GM19372 (cell line): ENCODE measurements around the gene ANGEL2.
A peak's percentile ranks its signal among the peaks of the same experiment; 100 is the strongest.
"Not testable (repeated sequence)": the region's sequence is repeated elsewhere in the genome, so short reads cannot be mapped to it uniquely, and the experiment has no call there.

Source experiments
- ATAC-seq: cut with Tn5 transposase; IDR thresholded peaks from one replicate; pipeline ENCODE4 v1.9.1; 2021; ENCODE audit warnings: mild to moderate bottlenecking, low read depth, moderate library complexity; ENCODE audit not compliant: unreplicated experiment

ANGEL2 gene

DNA sequence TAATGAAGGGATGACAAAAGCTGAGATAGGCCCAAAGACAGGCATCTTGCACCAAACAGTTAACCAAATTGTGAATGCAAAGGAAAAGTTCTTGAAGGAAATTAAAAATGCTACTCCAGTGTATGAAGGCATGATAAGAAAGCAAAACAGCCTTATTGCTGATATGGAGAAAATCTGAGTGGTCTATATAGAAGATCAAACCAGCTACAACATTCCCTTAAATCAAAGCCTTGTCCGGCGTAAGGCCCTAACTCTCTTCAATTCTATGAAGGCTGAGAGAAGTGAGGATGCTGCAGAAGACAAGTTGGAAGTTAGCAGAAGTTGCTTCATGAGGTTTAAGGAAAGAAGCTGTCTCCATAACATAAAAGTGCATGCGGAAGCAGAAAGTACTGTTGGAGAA, 4.3 kb upstream of the ANGEL2 start:
- no peak for ATAC-seq

DNA sequence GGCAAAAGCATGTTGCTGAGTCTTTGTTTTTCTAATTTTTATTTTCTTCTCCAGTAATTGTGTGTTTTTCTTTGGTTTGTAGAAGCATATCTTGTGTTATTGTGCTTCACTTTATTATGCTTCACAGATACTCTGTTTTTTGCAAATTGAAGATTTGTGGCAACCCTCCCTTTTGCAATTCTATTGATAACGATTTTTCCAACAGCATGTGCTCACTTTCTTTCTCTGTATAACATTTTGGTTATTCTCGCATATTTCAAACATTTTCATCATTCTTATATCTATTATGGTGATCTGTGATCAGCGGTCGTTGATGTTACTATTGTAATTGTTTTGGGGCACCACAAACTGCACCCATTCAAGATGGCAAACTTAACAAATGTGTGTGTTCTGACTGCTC, 3.8 kb upstream of the ANGEL2 start:
- ATAC-seq: no peak

DNA sequence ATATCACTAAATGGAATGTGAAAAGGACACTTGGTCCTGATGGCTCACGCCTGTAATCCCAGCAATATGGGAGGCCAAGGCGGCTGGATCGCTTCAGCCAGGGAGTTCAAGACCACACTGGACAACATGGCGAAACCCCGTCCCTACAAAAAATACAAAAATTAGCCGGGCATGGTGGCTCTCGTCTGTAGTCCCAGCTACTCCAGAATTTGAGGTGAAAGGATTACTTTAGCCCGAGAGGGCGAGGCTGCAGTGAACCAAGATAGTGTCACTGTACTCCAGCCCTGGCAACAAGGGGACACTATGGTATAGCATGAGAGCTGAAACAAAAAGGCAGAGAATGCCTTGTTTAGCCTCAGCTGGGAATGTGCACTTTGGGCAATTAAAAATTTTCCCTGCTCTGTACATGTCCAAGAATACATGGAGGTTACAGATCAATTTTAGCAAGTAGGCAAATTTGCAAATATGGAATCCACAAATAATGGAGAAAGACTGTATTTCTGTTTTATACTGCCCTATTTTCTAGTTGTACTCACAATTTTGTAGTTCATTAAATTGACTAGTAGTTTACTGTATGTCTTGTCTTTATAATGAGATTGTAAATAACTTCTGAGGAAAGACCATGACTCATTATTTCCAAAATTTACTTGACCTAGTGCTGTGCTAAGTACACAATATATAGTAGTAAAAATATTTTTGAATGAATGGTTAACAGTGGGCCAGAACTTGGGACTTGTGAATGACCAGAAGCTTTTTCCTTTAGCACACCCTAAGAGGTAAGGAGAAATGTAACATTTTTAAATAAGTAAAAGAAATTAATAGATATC, 2.0 kb upstream of the ANGEL2 start:
- no peak for ATAC-seq

DNA sequence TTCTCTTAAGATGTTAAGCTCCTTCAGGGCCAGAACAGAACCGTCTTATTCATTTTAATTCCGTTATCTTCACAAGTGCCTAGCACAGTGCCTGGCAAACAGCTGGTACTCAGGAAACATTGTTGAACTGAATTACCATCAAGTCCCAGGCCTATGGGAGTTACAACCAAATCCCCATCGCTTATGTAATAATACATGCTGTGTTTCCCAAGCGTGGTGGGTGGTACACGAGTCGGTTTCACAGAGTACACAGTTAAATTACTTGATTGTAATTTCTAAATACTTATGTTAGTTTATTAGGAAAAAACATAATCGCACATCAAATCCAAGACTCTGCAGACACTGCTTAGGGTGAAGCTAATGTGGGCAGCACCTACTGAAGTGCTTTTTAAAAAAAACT, 1.0 kb downstream of the ANGEL2 start:
- no peak for ATAC-seq

DNA sequence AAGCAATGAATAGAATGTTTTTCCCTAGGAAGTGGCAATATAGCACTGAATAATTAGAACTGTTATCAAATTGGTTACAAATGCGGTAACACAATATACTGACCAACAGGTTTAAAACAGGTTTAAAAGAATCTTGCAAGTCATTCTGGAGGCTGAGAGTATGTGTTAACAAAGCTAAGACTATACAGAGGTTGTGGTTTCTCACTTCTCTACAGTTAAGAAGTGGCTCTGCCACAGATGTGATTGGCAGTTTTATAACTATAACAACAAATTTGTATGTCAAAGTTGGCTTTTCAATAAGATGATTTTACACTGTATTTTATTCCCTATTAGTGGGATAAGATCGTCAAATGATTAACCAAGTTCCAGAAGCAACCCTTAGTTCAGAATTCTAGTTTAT, 7.1 kb downstream of the ANGEL2 start:
- peak; percentile 84 for ATAC-seq

DNA sequence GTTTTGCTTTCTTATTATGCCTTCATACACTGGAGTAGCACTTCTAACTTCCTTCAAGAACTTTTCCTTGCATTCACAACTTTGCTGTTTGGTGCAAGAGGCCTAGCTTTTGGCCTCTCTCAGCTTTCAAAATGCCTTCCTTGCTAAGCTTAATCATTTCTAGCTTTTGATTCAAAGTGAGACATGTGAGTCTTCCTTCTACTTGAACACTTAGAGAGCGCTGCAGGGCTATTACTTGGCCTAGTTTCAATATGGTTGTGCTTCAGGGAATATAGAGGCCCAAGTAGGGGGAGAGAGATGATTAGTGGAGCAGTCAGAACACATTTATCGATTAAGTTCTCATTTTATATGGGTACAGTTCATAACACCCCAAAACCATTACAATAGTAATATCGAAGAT, 12.4 kb downstream of the ANGEL2 start:
- ATAC-seq: no peak

DNA sequence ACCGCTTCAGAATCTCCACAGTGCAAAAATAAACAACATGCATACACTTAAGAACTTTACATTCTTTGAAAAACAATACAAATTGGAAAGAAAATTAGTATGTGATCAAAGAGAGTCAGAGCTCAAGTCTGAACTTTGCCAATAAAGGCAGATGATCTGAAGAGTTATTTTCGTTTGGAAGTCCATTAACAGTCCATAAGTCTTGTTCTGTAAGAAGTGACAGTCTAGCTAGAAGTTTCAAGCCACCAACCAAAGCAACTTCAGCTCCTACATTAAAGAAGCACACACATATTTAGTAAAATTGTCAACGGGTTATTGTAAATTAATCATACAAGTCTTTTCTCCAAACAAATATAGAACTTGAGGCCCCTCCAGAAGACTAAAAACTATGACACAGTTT, 20.7 kb downstream of the ANGEL2 start:
- no peak for ATAC-seq

DNA sequence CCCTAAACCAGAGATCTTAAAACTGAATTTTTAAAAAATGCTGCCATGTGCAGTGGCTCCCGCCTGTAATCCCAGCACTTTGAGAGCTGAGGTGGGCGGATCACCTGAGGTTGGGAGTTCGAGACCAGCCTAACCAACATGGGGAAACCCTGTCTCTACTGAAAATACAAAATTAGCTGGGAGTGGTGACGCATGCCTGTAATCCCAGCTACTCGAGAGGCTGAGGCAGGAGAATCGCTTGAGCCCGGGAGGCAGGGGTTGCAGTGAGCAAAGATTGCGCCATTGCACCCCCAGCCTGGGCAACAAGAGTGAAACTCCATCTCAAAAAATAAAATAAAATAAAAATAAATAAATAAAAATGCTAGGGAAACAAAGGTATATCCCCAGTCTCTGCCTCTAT, 21.7 kb downstream of the ANGEL2 start:
- ATAC-seq: not testable (repeated sequence)

DNA sequence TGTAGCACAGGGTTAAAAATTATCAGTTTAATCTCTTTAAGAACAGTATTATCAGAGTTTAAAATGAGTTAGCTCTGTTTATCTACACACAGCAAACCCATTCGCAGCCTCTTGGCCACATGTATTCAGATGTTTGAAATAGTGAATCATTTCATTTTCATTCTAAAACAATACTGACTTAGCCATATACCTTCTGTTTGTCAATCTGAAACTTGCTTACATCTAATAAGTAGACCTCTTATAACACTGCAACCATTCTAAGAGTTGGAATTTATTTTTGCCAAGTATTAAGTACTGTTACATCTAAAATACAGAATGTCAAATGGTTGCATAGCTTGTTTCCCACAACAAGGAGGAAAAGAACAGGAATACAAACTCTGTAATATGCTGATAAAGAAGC, 25.4 kb downstream of the ANGEL2 start:
- no peak for ATAC-seq

DNA sequence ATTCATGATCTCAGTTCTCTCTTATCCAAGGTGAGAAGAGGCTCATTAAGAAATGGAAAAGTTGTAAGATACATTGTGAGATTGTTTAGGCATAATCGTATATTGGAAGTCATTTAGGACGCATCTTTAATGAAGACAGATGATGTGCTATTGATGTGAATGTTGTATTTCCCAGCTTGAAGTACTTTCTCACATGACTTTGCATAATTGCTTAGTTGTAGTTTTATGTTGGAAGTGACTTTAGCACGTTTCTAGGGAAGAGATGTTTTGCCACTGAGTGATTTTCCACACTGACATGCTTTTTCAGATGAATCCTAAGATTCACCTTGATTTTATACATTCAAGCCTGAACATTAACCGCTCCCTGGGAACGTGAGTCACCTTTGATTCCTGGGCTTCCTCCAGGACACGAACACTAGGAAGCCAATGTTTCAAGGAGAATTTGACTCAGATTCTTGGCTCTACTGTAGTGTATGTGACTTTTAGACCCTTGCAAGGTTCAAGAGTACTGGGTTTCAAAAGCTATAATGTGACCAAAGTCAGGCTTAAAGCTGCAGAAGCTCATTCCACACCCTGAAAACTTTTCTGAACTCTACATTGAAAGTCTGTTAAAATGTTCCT, 27.9 kb downstream of the ANGEL2 start:
- ATAC-seq: no peak

DNA sequence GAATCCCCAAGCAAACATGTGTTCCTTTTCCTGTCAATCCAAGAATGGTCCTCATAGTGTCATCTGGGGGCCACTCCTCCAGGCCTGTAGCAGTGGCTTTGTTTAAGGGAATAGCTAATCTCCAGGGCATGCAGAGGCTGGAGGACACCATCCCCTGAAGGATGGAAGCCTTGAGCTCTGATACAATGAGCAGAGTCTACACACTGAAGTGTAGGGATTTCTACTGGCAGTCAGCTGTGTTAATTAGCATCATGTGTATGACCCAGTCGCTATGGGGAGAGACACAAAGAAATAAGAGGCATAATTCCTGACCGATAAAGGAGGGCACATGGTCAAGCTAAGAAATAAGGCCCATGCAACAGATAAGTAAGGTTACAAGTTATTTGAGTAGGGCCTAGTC, 29.1 kb downstream of the ANGEL2 start:
- no peak for ATAC-seq

DNA sequence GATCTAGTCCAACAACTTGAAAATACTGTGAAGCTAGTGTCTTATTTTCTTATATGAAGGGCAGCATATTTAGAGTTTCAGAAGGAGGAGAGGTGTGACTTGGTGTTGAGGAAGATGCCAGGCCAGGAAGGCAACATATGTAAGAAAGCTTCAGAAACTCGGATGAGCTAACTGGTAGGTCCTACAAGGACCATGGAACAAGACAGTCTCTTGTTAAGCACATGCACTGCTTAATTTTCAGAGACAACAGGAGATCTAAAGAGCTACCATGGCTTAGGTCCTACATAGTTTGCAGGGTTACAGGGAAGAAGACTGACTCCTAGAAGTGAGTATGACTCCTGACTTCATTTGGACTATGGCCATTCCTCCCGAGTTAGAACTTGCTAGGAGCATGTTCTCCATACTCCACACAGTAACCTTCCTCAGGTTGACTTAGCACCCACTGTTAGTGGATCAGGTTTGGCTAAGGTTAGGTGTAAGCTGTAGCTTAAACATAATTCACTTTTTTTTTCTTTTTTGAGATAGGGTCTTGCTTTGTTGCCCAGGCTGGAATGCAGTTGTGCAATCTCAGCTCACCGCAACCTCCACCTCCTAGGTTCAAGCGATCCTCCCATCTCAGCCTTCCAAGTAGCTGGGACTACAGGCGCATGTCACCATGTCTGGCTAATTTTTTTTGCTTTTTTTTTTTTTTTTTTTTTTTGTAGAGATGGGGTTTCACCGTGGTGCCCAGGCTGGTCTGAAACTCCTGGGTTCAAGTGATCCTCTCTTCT, 31.0 kb downstream of the ANGEL2 start:
- no peak for ATAC-seq

DNA sequence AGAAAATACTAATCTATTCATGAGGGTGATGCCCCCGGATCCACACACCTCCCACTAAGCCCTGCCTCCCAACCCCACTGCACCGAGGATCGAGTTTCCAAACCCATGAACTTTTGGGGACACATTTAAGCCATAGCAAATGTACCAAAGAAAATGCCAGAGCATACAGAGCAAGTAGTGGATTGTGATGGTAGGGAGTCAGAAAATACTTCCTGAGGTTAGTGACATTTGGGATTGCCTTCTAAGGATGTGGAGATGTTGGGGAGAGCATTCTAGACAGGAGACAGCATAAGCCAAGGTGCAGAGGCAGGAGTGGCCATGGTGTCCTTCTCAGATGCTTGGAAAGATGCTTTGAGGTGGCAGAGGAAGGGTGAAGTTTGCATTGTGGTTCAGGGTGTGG, 32.2 kb downstream of the ANGEL2 start:
- no peak for ATAC-seq

DNA sequence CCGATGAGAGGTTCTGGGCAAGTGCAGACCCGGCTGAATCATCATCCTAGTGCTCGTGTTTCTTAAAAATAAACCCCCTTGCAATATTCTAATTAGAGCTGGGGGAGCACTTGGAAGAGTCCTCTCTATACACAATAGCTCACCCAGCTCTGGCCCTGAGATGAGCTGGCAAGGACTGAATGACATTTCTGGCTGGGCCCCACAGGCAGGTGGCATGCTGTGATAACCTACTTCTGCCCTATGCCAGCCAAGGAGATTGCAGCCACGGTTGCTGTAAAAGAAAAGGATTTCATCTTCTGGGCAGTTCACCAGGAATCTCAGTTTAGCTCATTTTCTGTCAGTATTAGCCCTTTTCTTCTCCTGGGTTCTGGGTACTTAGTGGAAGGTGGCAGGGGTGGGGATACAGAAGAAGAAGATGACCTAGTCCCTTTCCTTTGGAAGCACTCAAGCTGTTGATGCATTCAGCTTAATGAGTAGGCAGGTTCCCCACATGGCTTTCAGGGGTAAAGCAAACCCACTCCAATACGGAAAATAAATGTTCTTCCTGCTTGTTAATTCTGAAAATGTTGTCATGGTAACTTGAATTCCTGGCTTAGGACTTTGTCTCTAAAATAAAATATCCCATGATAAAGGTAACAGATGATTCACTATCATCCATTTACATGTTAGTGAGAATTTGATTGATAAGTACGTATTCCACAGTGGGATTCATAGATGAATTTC, 33.1 kb downstream of the ANGEL2 start:
- ATAC-seq: no peak

DNA sequence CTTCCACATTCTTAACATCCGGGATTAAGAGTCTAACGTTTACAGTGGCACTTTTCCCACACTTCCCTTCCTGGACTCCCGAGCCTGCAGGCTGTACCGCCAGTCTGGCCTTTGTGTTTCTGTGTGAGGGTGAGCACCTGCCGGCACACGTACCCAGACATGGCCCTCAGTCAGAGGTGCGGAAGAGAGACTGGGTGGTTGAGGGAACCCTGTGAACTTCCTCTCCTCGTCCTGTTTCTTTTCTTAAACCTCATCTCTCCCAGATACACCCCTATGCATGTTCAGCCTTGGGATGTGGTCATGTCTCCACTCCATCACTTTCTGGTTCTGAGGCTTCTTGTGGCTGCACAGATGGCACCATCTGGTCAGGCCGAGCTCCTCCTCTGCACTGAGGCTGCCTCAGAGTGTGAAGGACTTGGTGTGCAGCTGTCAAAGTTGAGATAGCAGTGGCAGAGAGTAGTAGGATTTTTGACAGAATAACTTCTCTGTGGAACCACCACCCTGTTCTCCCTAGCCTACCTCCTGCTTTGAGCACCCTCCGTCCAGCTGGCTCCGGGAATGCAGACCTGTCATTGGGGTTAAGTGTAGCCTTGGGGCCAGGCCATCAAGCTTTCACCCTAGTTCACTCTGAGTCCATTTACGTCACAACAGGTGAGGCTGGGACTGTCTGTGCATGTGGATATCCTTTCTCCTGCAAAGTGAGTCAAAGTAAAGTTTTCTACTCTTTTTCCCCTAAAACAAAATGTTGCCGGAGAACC, 33.9 kb downstream of the ANGEL2 start:
- ATAC-seq: no peak

DNA sequence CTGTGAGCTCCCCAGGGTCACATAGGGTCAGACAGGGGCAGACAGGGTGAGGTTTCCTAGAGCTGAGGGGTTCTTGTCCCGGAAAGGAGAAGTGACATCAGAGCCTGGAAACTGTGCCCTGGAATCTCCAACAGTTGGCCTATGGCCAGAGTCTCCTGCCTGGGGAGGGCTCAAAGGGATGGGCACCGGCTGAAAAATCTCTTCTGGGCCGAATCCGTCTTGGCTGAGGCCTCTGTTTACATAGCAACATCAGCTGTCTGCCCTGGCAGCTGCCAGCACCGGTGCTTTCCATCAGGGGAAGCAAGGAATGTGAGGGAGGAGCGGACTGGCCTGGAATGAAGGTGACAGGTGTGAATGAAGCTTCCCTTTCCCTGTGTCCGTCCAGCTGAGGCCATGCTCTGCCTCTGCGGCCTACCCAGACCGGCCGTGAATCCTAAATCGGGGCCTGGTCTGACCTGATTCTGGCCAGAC, 34.6 kb downstream of the ANGEL2 start:
- ATAC-seq: no peak

DNA sequence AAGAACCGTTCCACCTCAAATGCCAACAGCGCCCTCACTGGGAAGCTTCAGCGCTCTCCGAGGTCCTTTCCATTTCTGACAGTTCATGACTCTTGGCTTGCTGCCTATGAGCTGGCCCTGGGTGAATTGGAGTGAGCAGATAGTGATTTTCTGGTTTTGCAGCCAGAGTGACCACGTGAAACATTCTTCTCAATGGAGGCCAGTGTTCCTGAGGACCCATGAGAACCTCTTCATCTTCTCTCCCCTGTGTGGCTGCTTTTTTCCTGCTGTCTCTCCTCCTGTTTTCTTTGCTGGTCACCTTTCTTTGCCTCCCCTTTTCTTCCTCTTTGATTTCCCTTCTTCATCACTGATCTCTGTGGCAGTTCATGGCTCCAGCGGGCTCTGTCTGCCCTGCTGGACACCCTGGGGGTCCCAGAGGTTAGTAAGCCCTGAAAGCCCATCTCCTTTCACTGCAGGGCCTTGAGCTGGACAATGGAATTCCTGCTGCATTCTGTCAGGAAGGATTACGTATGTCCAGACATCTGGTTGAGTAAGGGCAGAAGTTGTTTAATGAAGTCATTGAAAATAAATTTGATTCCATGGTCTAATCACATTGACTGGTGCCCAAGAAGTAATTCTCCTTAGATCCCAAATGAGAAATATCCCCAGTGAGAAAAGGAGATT, 35.4 kb downstream of the ANGEL2 start:
- peak; percentile 5 for ATAC-seq

DNA sequence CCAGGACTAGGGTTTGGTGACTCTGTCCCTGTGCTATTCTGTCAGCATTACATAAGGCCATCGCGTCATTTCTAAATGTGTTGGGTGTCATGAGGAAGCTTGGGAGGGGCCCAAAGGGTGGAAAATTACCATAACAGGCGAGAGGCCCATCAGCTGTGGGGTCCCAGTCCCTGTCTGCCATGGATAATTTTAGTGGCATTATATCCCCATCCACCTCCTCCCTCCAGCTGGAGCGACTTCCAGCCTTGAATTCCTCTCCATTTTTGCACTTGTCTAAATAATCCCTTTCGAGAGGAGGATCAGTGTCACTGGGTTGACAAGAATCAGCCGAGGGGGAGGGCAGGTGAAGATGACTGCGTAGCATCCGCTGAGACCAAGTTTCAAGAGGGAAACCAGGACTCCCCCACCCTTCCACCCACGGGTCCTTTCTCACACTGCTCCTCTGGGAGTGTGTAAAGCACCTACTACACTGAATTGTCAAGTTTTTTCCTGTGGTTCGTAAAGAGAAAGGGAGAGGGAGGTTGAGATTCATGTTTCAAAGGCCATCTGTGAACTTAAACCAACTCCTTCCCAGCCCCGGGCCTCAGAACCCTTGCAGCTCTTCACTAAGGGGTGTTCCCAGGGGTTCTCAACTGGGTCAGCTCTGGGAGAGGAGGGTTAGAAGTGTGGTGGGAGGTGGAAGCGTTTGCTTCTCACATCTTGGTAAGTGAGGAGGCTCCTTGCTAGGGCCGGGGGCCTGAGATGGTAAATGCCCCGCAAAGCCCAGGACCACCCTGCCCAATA, 36.1 kb downstream of the ANGEL2 start:
- ATAC-seq: peak; percentile 73
